Measurements from ENCODE around the gene ZNF670. TPM values are rescaled to one million over a fixed set of nuclear protein-coding genes. Genes with fewer than 3 reads are reported as not detected.

ZNF670 gene
- 3.4 to 5.7 TPM (median 3.7 TPM) in 5 replicates for total RNA-seq (2022; extraction: Qiagen RNA extraction; ENCODE audit: low read depth)

GRCh38 chr1:247078258-247079140, at the start of gene ZNF670:
ZNF670 (minus strand) TSS chr1:247078811; CDS start chr1:247078596, 215 bp downstream.

GRCh38 chr1:247103859-247104591, 25.4 kb upstream of the ZNF670 start, which contains the start of gene ZNF669:
ZNF669 (minus strand) TSS chr1:247104356; CDS start chr1:247104199, 157 bp downstream.

Other genes starting within 250 kb of the ZNF670 start
- 21.1 to 37.7 TPM (median 28.0 TPM) in 5 replicates for gene AHCTF1, start 146.9 kb downstream of the ZNF670 start, total RNA-seq (2022; extraction: Qiagen RNA extraction; ENCODE audit: low read depth)
- gene ZNF695, start 70.8 kb downstream of the ZNF670 start, total RNA-seq (2022; extraction: Qiagen RNA extraction; ENCODE audit: low read depth): 1.8 to 2.7 TPM (median 2.6 TPM) in 5 replicates
- 3.2 to 4.2 TPM (median 3.9 TPM) in 5 replicates for gene ZNF669, start 25.5 kb upstream of the ZNF670 start, total RNA-seq (2022; extraction: Qiagen RNA extraction; ENCODE audit: low read depth)
- 4.0 to 5.2 TPM (median 4.8 TPM) in 5 replicates for gene ZNF124, start 93.2 kb upstream of the ZNF670 start, total RNA-seq (2022; extraction: Qiagen RNA extraction; ENCODE audit: low read depth)
- not detected in 5 replicates for gene VN1R5, start 177.3 kb upstream of the ZNF670 start, total RNA-seq (2022; extraction: Qiagen RNA extraction; ENCODE audit: low read depth)

Data from A549 treated with CpdA at 1 μM for 4 hours (cell line).